GM10266 (cell line): ENCODE measurements around the gene ZBTB20.

Experiments used
- DNase-seq: peaks from one replicate; pipeline ENCODE4 v3.0.0; 2012; ENCODE audit errors: extremely low spot score
- CTCF ChIP-seq: IDR thresholded peaks from 2 replicates; pipeline ENCODE4 v1.5.1; 2012; ENCODE audit warnings: mild to moderate bottlenecking, low read depth; ENCODE audit not compliant: control insufficient read depth, insufficient read depth; ENCODE audit errors: missing control alignments

Gene ZBTB20

GRCh38 chr3:115071601-115072000 lies 75.5 kb downstream of the ZBTB20 start:
- TF ChIP-seq CTCF: no peak
- DNase-seq: no peak

- TF ChIP-seq CTCF: no peak
- no peak for DNase-seq
Observed at GRCh38 chr3:115071166-115071565, 75.9 kb downstream of the ZBTB20 start.

- no peak for TF ChIP-seq CTCF
Observed at GRCh38 chr3:115068799-115069198, 78.3 kb downstream of the ZBTB20 start.

GRCh38 chr3:115062412-115062956 lies 84.6 kb downstream of the ZBTB20 start:
- no peak for DNase-seq
- TF ChIP-seq CTCF: no peak

More at GRCh38 chr3:115068799-115069198, 78.3 kb downstream of the ZBTB20 start:
- no peak for DNase-seq

GRCh38 chr3:115062009-115062408 lies 85.1 kb downstream of the ZBTB20 start:
- TF ChIP-seq CTCF: no peak

GRCh38 chr3:115052906-115053305 lies 94.2 kb downstream of the ZBTB20 start:
- DNase-seq: peak; percentile 4
- no peak for TF ChIP-seq CTCF

More at GRCh38 chr3:115062009-115062408, 85.1 kb downstream of the ZBTB20 start:
- DNase-seq: no peak

- TF ChIP-seq CTCF: no peak
- DNase-seq: no peak
Observed at GRCh38 chr3:115042351-115042750, 104.7 kb downstream of the ZBTB20 start.
